Stimulated activated CD4-positive, alpha-beta T cell treated with anti-CD3 and anti-CD28 coated beads, Interleukin-12 subunit alpha, Interleukin-12 subunit beta, amount 100 ng/mL, for 24 hours (primary cell): Measurements from ENCODE around the gene MRTFB.
"Not testable (repeated sequence)": the region's sequence is repeated elsewhere in the genome, so short reads cannot be mapped to it uniquely, and the experiment has no call there.

ENCODE experiments used
- DNase-seq, 2 experiments: peaks; one replicate each; pipeline ENCODE4 v3.0.0-alpha.2; 2020; ENCODE audit warnings: low read depth in 2 of 2

Gene MRTFB

DNA sequence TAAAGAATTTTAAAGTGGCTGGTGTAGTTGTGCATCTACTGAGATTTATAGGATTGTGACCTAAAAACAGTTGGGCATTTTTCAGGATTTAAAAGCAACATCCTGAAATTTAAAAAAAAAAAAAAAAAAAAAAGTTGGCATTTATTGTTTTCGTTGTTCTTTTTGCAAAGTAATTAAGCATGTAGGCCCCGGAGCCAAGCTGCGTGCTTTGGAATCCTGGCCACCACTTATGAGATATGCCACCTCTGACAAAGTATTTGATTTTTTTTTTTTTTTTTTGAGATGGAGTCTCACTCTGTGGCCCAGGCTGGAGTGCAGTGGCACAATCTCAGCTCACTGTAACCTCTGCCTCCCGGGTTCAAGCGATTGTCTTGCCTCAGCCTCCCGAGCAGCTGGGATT is 112.8 kb downstream of the MRTFB start:
- DNase-seq, result not testable (repeated sequence)

- no peak for DNase-seq
Observed at GRCh38 chr16:14186007-14186794, 115.1 kb downstream of the MRTFB start.

- DNase-seq, result no peak
Observed at GRCh38 chr16:14186795-14187221, 115.7 kb downstream of the MRTFB start.

GRCh38 chr16:14187517-14188338 is 116.6 kb downstream of the MRTFB start:
- DNase-seq, result no peak

DNA sequence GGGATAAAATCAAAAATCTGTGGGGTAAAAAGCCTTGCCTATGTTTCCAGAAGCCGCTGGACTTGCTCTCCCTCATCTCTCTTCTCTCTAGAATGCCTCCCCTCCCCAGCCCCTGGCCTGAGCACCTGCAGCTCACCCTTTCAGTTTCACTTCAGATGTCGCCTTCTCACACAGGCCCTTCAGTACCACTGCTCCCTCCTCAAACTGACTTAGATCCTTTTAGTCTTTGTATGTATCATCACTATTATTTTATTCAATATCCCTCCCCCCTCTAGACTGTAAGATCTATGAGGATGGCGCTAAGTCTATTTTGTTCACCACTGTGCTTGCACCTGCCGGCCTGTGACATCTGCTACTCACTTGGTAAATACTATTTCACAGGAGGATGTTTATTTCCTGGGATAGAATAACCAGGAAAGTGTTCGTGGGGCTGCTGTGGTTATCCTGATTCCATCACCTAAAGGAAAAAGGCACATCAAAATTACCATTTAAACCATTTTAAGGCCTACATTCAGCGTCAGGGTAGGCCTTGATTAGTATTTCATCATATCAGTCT is 122.3 kb downstream of the MRTFB start:
- DNase-seq, result peak in 1 of 2 experiments; percentile 6

DNA sequence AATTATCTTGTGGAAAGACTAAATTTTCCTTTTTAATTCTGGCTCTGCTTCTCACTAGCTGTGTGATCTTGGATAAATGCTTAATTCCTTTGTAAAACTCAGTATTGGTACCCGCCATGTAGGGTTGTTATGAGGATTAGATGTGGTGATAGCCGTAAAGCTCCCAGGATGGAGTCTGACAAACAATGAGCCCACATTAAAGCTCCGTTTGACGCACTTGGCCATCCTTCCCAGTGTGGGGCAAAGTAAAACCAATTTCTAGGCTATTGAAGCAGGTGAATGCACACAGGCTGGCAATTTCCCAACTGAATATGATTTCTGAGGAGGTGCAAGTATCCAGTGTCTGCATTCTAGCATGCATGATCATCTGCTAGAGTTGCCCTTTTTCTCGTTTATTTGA is 123.6 kb downstream of the MRTFB start:
- no peak for DNase-seq

DNA sequence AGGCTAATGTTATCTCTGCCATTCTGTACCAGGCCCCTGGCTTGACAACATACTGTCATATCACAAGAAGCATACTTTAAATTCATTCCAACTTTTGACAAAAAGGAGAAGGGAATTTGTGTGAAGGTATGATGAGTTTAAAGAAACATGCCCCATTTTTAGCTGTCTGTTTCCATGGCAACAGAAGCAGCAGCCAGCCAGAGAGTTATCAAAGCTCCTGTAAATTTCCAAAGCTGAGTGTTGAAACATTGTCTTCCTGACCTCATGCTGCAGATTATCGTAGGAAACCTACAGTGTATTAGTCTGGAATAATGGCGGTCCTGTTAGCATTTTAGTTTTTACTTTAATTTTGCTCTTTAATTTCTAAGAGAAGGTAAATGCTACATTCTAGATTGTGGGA is 124.9 kb downstream of the MRTFB start:
- DNase-seq, result no peak

- DNase-seq, result no peak
Observed at GRCh38 chr16:14196539-14196938, 125.4 kb downstream of the MRTFB start.

DNA sequence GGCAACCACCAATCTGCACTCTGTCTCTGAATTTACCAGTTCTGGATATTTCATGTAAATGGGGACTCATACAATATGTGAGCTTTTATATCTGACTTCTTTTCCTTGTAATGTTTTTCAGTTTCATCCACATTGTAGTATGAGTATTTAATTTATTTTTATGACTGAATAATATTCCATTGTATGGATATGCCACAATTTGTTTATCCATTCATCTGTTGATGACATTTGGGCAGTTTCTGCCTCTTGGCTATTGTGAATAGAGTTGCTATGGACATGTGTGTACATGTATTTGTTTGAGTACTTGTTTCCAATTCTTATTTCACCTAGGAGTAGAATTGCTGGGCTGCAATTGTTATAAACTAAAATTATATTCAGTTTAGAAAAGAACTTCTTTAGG is 126.9 kb downstream of the MRTFB start:
- DNase-seq, result no peak

DNA sequence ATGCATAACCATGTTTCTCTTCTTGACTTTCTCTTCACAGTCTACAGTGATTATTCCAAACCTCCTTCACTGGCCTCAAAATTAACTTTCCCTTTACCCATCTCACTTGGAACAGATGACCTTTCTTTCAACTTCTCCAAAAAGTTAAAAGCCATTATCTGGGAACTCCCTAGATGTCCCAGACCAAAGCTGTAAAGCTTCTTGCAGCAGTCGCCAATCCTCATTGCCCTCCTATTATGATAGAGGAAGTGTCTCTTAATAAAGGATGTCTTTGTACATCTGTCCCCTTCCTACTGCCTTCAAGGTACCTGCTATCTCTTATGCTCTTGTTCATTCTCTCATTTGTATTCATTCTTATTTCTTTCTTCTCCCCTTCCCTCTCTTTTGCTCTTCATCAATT is 127.5 kb downstream of the MRTFB start:
- no peak for DNase-seq

DNA sequence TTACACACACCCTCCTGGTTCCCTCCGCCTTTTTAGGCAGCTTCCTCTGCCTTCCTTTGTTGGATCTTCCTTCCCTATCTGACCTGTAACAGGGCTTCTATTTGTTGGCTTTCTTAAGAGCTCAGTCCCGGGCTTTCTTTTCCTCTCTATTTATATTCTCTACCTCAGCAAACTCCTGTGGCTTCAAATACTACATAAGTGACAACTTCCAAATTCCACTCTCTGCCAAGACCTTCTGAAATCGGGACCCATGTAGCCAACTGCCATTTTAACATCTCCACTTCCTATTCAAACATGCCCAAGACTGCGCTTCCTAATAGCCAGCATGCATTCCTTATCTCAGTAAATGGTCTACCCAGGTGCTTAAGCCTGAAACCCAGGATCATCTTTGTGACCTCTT is 128.1 kb downstream of the MRTFB start:
- DNase-seq, result no peak

DNA sequence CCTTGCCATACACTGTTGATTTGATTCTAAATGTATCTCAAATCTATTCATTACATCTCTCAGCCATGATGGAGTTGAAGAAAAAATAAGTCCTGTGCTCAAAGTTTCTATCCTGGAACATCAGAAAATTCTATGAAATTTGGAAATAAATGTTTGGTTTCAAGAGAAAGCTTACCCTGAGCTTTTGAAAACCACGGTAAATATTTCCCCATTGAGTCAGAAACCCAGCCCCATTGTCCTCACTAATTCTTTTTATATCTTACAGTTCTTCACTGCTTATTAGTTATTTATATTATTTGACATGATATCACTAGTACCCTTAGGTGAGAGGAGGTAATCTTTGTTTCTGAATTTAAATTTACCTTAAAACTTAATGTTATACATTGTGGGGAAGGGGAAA is 128.5 kb downstream of the MRTFB start:
- DNase-seq, result no peak

DNA sequence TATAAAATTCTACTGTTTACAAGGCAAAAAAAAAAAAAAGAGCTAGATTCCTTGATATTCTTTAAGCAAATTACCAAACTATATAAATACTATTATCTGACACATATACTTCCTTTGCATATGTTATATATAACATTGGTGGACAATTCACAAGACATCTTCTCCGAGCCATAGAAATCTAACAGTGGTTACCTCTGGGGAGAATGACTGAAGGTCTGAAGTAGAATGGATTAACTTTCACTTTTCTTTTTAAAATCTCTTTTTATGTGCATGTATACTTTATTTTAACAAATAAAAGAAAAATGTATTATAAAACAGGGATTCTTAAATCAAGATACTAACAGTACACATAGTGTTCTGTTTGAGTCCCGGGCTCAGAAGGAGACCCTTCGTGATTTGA is 131.0 kb downstream of the MRTFB start:
- no peak for DNase-seq

DNA sequence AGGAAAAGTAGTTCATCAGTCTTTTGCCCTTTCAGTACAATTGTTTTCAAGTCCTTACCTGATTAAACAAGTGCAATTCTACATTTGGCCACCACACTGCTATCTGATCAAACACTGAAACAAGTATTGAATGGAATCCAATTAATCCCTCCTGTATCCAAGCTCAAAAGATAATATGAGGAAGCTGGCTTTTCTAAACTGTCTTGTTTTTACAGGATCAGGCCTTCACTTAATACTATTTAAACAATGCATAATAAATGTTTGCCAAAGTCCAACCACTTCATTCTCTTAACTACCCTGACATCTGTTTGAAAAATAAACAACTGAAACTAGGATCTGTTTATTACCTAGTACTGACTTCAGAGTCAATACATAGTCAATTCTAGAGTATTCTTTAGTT is 131.6 kb downstream of the MRTFB start:
- DNase-seq, result no peak

DNA sequence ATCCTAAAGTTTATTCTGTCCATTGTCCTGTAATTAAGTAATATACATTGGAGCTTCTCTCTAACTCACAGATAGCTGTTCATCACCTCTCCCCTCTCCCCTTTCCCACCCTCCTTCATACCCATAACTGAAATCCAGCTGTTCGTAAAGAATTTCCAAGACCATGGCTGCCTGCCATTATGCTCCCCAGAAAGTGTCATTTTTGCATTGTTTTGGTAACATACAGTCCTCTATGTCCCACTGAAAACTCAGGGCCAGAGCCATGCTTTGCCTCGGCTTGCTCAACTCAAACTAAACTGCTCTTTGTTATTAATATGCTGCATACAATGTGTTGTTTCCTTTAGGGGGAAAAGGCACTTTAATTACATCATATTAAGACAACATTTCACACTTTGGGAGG is 132.0 kb downstream of the MRTFB start:
- DNase-seq, result no peak

GRCh38 chr16:14205666-14206065 is 134.5 kb downstream of the MRTFB start:
- no peak for DNase-seq

DNA sequence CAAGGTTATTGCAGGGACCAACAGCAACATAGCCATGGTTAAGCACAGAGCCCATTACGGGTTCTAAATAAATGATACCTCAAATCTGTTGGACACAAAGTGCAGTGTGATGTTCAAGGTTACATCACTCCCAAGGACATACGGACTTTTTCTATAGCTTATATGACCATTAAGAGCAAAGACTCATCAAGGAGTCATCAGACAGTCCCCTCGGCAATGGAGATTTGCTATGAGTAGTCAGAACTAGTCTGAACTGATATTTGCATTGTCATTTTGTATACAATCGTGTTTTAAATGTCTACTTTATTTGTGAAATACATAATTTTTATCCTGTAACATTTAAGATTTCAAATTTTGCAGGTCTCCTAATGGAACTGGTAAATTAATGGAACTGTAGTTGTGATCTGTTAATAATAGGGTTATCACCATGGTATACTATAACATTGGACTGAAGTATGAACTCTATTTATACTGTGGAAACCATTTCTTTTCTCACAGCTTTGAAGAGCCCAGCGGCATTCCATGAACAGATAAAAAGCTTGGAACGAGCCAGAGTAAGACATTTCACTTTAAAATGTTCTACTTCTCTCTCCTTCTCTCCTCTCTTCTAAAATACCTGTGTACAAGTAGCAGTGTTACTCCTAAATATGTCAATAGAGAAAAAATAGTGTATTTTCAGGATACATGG is 140.9 kb downstream of the MRTFB start:
- no peak for DNase-seq

GRCh38 chr16:14215941-14216340 is 144.8 kb downstream of the MRTFB start:
- no peak for DNase-seq

DNA sequence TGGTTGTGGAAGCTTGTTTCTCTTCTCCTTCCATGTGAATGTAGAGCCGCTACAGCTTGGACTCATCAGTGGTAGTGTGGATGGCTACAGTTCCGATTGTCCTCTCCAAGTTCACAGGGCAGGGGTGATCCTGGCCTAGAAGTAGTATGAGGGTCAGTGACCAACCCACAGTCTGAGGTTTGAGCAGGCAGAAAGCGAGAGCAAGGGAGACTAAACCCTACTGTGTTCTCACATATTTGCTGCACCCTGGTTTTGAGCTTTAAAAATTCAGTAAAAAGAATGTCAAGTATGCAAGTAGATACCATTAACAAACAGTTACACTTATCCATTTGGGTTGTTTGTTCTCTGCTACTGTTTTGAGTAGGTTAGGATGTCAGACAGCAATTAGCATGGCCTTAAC is 148.9 kb downstream of the MRTFB start:
- no peak for DNase-seq

DNA sequence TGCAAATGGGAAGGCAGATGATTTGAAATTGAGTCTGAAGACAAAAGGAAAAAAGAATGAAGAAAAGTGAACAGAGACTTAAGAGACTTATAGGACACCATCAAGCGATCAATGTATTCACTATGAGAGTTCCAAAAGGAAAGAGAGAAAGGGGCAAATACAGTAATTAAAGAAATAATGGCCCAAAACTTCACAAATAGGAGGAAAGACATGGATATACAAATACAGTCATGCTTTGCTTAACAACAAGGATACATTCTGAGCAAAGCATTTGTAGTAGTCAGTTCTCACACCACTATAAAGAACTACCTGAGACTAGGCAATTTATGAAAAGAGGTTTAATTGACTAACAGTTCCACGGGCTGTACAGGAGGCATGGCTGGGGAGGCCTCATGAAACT is 152.5 kb downstream of the MRTFB start:
- no peak for DNase-seq

- DNase-seq, result no peak
Observed at GRCh38 chr16:14225457-14225856, 154.3 kb downstream of the MRTFB start.
